ENCODE measurements around the gene NDUFA13.

DNA sequence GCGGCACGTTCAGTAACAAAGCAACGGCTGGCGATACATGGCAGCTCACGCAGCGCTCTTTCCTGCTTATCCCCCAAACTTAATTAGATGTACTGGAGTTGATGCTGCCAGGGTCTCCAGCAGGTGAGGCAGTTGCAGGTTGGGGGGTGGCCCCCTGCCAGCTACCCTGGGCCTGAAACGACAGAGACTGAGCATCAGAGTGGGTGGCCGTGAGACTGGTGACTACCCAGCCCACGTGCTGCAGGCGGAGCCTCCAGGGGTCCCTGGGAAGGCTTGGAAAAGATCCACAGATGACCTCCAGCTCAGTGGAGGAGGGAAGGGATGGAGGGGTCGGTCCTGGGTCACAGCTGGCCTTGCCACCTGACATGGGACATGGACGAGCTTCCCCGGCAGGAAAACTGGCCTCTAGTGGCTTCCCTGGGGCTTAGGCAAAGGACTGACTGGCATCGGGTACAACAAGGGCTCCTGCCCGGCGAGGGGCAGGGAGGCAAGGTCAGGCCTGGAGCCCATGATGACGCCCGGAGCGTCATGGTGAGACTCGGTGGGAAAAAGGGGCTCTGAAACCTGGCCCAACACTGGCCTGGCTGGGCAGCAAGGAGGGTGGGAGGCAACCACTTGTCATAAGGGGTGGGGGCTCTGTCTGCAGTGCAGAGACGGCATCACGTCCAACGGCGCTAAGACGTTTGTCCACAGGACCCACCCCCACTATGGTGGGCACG is 46.1 kb downstream of the NDUFA13 start:
- TF ChIP-seq CTCF (IDR thresholded peaks at IDR 0.05) (no peak), EP300 (IDR thresholded peaks at IDR 0.05) (no peak), POLR2A (IDR thresholded peaks at IDR 0.05) (no peak)
